Measurements from ENCODE around the gene NOVA2. TPM values are rescaled to one million over a fixed set of nuclear protein-coding genes. Genes with fewer than 3 reads are reported as not detected.

Gene NOVA2
- total and polyA plus RNA-seq, 9 of the 15 experiments (the other 6 are each of a cell fraction or from before 2014, with no cell fraction given): not detected

DNA sequence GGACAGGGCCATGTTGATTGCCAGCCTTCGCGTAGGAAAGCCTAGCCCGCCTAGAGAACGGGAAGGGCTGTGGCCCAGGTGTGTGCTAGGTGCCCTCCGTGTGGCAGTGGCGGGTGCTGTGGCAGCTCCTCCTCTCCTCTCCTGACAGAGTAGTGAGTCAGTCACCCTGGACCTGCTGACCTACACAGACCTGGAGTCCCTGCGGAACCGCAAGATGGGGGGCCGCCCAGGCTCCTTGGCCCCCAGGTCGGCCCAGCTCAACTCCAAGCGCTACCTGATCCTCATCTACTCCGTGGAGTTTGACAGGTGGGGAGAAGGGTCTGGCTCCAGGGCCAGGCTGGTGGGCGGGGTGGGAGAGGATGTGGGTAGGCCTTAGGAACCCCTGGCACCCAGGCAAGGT, 32.7 kb upstream of the NOVA2 start:
- FAIRE-seq (no peak), ATAC-seq (no peak), DNase-seq (ENCODE audit: extremely low read depth in 1 of 4, low spot score in 3 of 4) (no peak)
- Histone ChIP-seq H3K9me1 (ENCODE audit: control insufficient read depth, insufficient read depth, low read length) (no peaks in the 10 kb centered on the region), H3K9me3 (replicated peaks; ENCODE audit: control insufficient read depth, insufficient read depth, low read depth, low read length) (no peaks in the 10 kb centered on the region), H3K9ac (ENCODE audit: insufficient read depth in 1 of 2, low read depth in 2 of 2, low read length in 2 of 2) (peak overlapping the region in 1 of 2 experiments; percentile 36; a peak in 1 of 4 replicates), H3K36me3 (ENCODE audit: control insufficient read depth, insufficient read depth, low read length) (peaks cover 9% of the 10 kb centered on the region; the same call in 2 of the 3 replicates), H2AFZ (ENCODE audit: low read depth, low read length) (no peak overlapping the region), H3K4me3 (no peak overlapping the region), H3K79me2 (ENCODE audit: control insufficient read depth, insufficient read depth, low read length) (no peaks in the 10 kb centered on the region), H3K27ac (ENCODE audit: extremely low read depth, low read depth, low read length) (no peak overlapping the region), H4K20me1 (replicated peaks; ENCODE audit: control insufficient read depth, insufficient read depth, low read length) (peaks cover 4% of the 10 kb centered on the region; the same call in 1 of the 2 replicates), H3K27me3 (ENCODE audit: control insufficient read depth in 2 of 2, insufficient read depth in 2 of 2, low read length in 2 of 2) (no peaks in the 10 kb centered on the region), H3K4me1 (replicated peaks in 1 of 2; ENCODE audit: control insufficient read depth in 2 of 2, insufficient read depth in 2 of 2, low read length in 2 of 2) (peaks cover 3 to 12% of the 10 kb centered on the region in 2 experiments; a peak in 2 of 5 replicates), H3K4me2 (ENCODE audit: insufficient read depth, low read length) (no peak overlapping the region)
- 93% methylated on average over 8 of the region's 13 CpGs for WGBS (ENCODE audit: insufficient coverage, low coverage, missing lambda C conversion rate)
- POLR2A ChIA-PET: interaction anchor here (0.7 to 1.5 kb wide), 2 partner anchors 11 to 58 kb away, joined by 3 to 7 read pairs; partner anchors contain the start of gene CCDC61
- BruUV-seq (replicated peaks): no TSS peak
- CTCF ChIA-PET (ENCODE audit: low intra/inter-chr PET ratio): no interaction called here
- intact Hi-C loops (cut with micrococcal nuclease): no loop called here
- in situ Hi-C loops (cut with MboI): loop anchor here (10.0 kb wide), 1 partner anchor 202 kb away; no protein-coding TSS in a partner anchor
- TF ChIP-seq FOXA3 (CRISPR knock-in tag; conservative IDR thresholded peaks at IDR 0.05 in 1 of 2, IDR thresholded peaks at IDR 0.05 in 1 of 2): no peak

- Histone ChIP-seq H3K9ac (ENCODE audit: insufficient read depth in 1 of 2, low read depth in 2 of 2, low read length in 2 of 2) (peak overlapping the region in 1 of 2 experiments; percentile 71; a peak in 1 of 4 replicates), H3K27ac (ENCODE audit: extremely low read depth, low read depth, low read length) (no peak overlapping the region), H3K79me2 (ENCODE audit: control insufficient read depth, insufficient read depth, low read length) (no peaks in the 10 kb centered on the region; the same call in 2 of the 3 replicates), H2AFZ (ENCODE audit: low read depth, low read length) (no peak overlapping the region), H3K9me3 (replicated peaks; ENCODE audit: control insufficient read depth, insufficient read depth, low read depth, low read length) (no peaks in the 10 kb centered on the region), H3K4me2 (ENCODE audit: insufficient read depth, low read length) (no peak overlapping the region), H3K9me1 (ENCODE audit: control insufficient read depth, insufficient read depth, low read length) (no peaks in the 10 kb centered on the region), H3K36me3 (ENCODE audit: control insufficient read depth, insufficient read depth, low read length) (peaks cover 3% of the 10 kb centered on the region; the same call in 1 of the 3 replicates), H3K4me1 (replicated peaks in 1 of 2; ENCODE audit: control insufficient read depth in 2 of 2, insufficient read depth in 2 of 2, low read length in 2 of 2) (peaks cover 13 to 28% of the 10 kb centered on the region in 2 experiments; a peak in 4 of 5 replicates), H3K27me3 (ENCODE audit: control insufficient read depth in 2 of 2, insufficient read depth in 2 of 2, low read length in 2 of 2) (no peaks in the 10 kb centered on the region), H4K20me1 (replicated peaks; ENCODE audit: control insufficient read depth, insufficient read depth, low read length) (peaks cover 17% of the 10 kb centered on the region), H3K4me3 (no peak overlapping the region)
- ATAC-seq (no peak), DNase-seq (ENCODE audit: extremely low read depth in 1 of 4, low spot score in 3 of 4) (no peak), FAIRE-seq (no peak)
- WGBS (ENCODE audit: insufficient coverage, low coverage, missing lambda C conversion rate): 91% methylated on average over 12 of the region's 15 CpGs
- in situ Hi-C loops (cut with MboI) (loop anchor here (10.0 kb wide), 1 partner anchor 198 kb away; no protein-coding TSS in a partner anchor), intact Hi-C loops (cut with micrococcal nuclease) (no loop called here)
- POLR2A ChIA-PET: interaction anchor here (0.7 kb wide), 1 partner anchor 191 kb away, joined by 3 read pairs; no protein-coding TSS in a partner anchor
- CTCF ChIA-PET (ENCODE audit: low intra/inter-chr PET ratio): no interaction called here
- BruUV-seq (replicated peaks): no TSS peak
- TF ChIP-seq ADNP (tag; IDR thresholded peaks at IDR 0.05) (0 out of 2 replicates have a peak, but pooled peaks have one; percentile 29), BCOR (IDR thresholded peaks at IDR 0.05) (peak; percentile 55; the same call in 1 of the 2 replicates), RBM25 (IDR thresholded peaks at IDR 0.05; ENCODE audit: low read depth, low read length, severe bottlenecking) (peak; percentile 79), MAX (CRISPR knock-in tag; IDR thresholded peaks at IDR 0.05) (0 out of 2 replicates have a peak, but pooled peaks have one; percentile 19), IFI16 (CRISPR knock-in tag; IDR thresholded peaks at IDR 0.05) (no peak), WHSC1 (IDR thresholded peaks at IDR 0.05; ENCODE audit: low read length) (no peak), KDM1A (IDR thresholded peaks at IDR 0.05) (peak in 1 of 2 experiments; percentile 29; a peak in 1 of 4 replicates)
- TF ChIP-seq, protein P1, sequence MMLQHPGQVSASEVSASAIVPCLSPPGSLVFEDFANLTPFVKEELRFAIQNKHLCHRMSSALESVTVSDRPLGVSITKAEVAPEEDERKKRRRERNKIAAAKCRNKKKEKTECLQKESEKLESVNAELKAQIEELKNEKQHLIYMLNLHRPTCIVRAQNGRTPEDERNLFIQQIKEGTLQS (IDR thresholded peaks at IDR 0.05): no peak
- TF ChIP-seq, protein P1 (CRISPR knock-in tag; conservative IDR thresholded peaks at IDR 0.05): no peak
Observed at GRCh38 chr19:46002678-46003275, 29.1 kb upstream of the NOVA2 start.
